Stimulated activated CD8-positive, alpha-beta memory T cell treated with anti-CD3 and anti-CD28 coated beads, Interleukin-7, amount 100 ng/mL, for 24 hours (primary cell): Measurements from ENCODE around the gene CAMTA1.
A peak's percentile ranks its signal among the peaks of the same experiment; 100 is the strongest.

ENCODE experiments used
- DNase-seq: peaks from one replicate; pipeline ENCODE4 v3.0.0-alpha.2; 2020; ENCODE audit warnings: low read depth

CAMTA1 gene

GRCh38 chr1:7640920-7641585 is 855.8 kb downstream of the CAMTA1 start:
- no peak for DNase-seq

- no peak for DNase-seq
Measured at GRCh38 chr1:7641587-7642417, 856.5 kb downstream of the CAMTA1 start.

- no peak for DNase-seq
Measured at GRCh38 chr1:7642418-7642704, 857.1 kb downstream of the CAMTA1 start.

- no peak for DNase-seq
Measured at GRCh38 chr1:7642781-7643529, 857.7 kb downstream of the CAMTA1 start.

GRCh38 chr1:7643530-7643929 is 858.3 kb downstream of the CAMTA1 start:
- no peak for DNase-seq

GRCh38 chr1:7644086-7644485 is 858.8 kb downstream of the CAMTA1 start:
- no peak for DNase-seq

- no peak for DNase-seq
Measured at GRCh38 chr1:7644961-7645750, 859.9 kb downstream of the CAMTA1 start.

- DNase-seq, result no peak
Measured at GRCh38 chr1:7645751-7646048, 860.4 kb downstream of the CAMTA1 start.

GRCh38 chr1:7646164-7646563 is 860.9 kb downstream of the CAMTA1 start:
- no peak for DNase-seq

GRCh38 chr1:7646981-7647901 is 862.0 kb downstream of the CAMTA1 start:
- DNase-seq, result peak; percentile 56

GRCh38 chr1:7648761-7649384 is 863.6 kb downstream of the CAMTA1 start:
- no peak for DNase-seq

- no peak for DNase-seq
Measured at GRCh38 chr1:7650801-7651200, 865.5 kb downstream of the CAMTA1 start.

GRCh38 chr1:7651203-7651602 is 865.9 kb downstream of the CAMTA1 start:
- no peak for DNase-seq

GRCh38 chr1:7652061-7652460 is 866.8 kb downstream of the CAMTA1 start:
- DNase-seq, result no peak

GRCh38 chr1:7652515-7653098 is 867.4 kb downstream of the CAMTA1 start:
- DNase-seq, result no peak

- no peak for DNase-seq
Measured at GRCh38 chr1:7654725-7655124, 869.5 kb downstream of the CAMTA1 start.

- no peak for DNase-seq
Measured at GRCh38 chr1:7655354-7655753, 870.1 kb downstream of the CAMTA1 start.

GRCh38 chr1:7656557-7657215 is 871.4 kb downstream of the CAMTA1 start:
- no peak for DNase-seq

- no peak for DNase-seq
Measured at GRCh38 chr1:7657287-7658016, 872.2 kb downstream of the CAMTA1 start.
